A375 (cell line): Measurements from ENCODE around the gene CRABP2. TPM values are rescaled to one million over a fixed set of nuclear protein-coding genes. Genes with fewer than 3 reads are reported as not detected.

Source experiments
- total RNA-seq: library from RNA; depleted of rRNA; stranded (reverse); fragments of >200 nt; shearing (Covaris generic); gene quantifications from 2 replicates; pipeline ENCODE4 v1.2.3, GENCODE V29; 2014; rRNA removed

CRABP2 gene
- total RNA-seq, result 1.8 and 2.6 TPM in 2 replicates

GRCh38 chr1:156705321-156705917 lies at the start of gene CRABP2:
CRABP2 (minus strand) TSS chr1:156705583; CDS start chr1:156705446, 137 bp downstream.

GRCh38 chr1:156751451-156751756 lies 46.0 kb upstream of the CRABP2 start, which contains the start of gene HDGF:
HDGF (minus strand) TSS chr1:156751675; CDS start chr1:156751429, 246 bp downstream.

GRCh38 chr1:156740741-156741480 lies 35.5 kb upstream of the CRABP2 start, which contains the start of gene MRPL24:
MRPL24 (minus strand) TSS chr1:156741088; CDS start chr1:156738704, 2,384 bp downstream.

DNA sequence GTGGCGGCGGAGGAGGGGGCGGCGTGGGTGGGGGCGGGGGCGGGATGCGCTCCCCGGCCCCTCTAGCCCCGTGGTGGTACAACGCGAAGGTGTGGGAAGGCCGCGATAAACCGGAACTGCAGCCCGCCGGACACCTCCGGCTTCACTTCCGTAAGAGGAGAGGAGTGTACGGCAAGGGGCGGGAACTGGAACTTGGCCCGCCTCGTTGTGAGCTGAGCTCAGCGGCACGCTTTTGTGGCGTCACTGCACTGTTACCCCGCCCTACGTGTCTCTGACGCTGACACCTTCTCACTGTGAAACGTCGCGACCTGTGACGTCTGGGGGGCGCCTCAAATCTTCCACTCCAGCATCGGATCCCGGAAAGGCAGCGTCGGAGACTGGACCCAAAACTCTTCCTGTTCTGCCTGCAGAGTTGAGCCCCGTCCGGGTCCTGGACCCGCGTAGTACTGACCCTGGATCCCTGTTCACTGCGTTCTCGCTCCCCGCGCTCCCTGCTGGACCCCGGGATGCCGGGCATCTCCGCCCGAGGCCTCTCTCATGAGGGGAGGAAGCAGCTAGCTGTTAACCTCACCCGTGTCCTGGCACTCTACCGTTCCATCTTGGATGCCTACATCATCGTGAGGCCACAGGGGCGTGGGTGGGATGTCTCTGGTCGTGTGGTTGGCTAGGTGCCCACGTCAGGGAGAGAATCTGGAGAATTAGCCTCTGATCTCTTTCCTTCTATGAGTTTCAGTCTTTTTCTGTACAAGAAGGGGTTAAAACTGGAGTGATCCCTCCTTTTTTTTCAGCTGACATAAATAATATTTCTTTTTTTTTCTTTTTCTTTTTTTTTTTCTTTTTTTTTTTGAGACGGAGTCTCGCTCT lies 23.4 kb upstream of the CRABP2 start, which contains the start of gene ISG20L2:
Gene ISG20L2 (minus strand): TSS at position 168 of the 864 bp plus-strand sequence. CDS start 1,114 bp downstream, outside the sequence.

DNA sequence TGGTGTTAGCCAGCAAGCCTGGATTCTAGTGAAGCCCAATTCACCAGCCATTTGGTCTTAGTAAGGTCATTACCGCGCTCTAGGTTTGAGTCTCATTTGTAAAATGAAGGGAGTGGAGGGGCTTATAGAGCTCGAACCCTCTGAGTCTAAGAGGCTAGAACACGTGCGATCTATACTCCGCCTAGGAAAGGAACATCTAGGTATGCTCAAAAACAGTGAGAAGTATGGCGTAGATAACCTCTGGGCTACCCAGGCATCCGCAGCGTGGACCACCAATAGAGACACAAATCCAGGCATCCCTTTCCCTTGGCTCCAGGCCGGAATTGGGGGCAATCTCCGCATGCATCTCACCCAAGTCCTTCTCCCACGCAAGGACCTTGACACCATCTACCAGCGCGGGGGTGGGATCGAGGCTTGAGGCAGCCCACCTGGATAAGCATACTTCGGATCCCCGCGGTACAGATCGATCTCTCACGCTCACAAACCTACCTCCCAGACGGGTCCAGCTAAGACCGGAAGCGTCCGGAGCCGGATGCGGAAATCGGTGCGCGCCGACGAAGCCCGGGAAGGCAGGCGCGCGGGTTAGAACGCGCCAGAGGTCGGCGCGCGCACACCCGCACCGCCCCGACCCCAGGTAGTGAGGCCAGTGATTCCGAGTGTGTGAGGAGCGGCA lies 22.7 kb upstream of the CRABP2 start, which contains the start of gene METTL25B:
Gene METTL25B (plus strand): TSS at position 544 of the 673 bp plus-strand sequence. CDS start 636 bp downstream, outside the sequence.

DNA sequence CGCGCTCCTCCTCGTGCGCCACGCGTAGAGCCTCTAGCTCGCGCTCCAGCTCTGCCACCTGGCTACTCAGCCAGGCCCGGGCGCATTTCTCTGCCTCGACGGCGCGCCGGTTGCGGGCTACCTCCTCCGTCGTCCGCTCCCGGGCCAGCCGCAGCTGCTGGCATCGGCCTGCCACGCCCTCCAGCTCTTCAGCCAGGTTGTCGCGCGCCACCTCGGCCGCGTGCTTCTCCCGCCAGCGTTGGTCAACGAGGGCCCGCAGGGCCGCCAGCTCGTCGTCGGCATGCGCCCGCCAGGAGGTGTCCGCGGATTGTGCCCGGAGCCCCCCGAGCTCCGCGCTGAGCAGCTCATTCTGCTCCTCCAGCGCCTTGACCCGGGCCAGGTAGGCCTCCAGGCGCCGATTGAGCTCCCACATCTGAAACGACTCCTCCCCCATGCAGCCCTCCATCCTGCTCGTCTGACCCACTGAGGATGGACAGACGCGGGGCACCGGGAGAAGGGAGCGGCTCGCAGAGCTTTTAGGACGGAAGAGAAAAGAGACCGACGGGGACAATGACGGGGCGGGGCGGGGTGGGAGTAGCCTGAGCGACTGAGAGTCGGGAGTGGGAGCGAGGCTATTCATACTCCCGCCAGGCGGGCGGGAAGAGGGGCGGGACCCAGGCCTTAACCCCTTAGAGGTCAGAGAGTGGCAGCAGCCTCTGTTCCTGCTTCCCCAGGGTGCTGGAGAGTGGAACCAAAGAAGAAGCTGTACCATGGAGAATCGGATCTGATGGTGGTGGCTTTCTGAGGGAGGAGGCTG lies 28.4 kb downstream of the CRABP2 start, which contains the start of gene NES:
Gene NES (minus strand): TSS at position 588 of the 796 bp plus-strand sequence. CDS start 143 bp downstream, at position 445.

Other genes starting within 250 kb of the CRABP2 start
- 23.1 and 26.2 TPM in 2 replicates for gene MEF2D, start 204.8 kb downstream of the CRABP2 start, total RNA-seq
- gene IQGAP3, start 133.0 kb downstream of the CRABP2 start, total RNA-seq, result 99.3 and 101 TPM in 2 replicates
- gene TTC24, start 125.9 kb downstream of the CRABP2 start, total RNA-seq, result not detected in 2 replicates
- 215 and 218 TPM in 2 replicates for gene NAXE, start 113.8 kb downstream of the CRABP2 start, total RNA-seq
- gene GPATCH4, start 104.1 kb downstream of the CRABP2 start, total RNA-seq, result 101 and 103 TPM in 2 replicates
- gene HAPLN2, start 86.2 kb downstream of the CRABP2 start, total RNA-seq, result not detected in 2 replicates
- not detected in 2 replicates for gene BCAN, start 63.5 kb downstream of the CRABP2 start, total RNA-seq
- 47.5 and 50.1 TPM in 2 replicates for gene NES, start 28.2 kb downstream of the CRABP2 start, total RNA-seq
- 28.6 and 47.5 TPM in 2 replicates for gene METTL25B, start 22.9 kb upstream of the CRABP2 start, total RNA-seq
- 44.0 and 46.3 TPM in 2 replicates for gene ISG20L2, start 23.2 kb upstream of the CRABP2 start, total RNA-seq
- gene MRPL24, start 35.5 kb upstream of the CRABP2 start, total RNA-seq, result 263 and 271 TPM in 2 replicates
- 661 and 664 TPM in 2 replicates for gene HDGF, start 46.1 kb upstream of the CRABP2 start, total RNA-seq
- 71.5 and 86.6 TPM in 2 replicates for gene PRCC, start 62.0 kb upstream of the CRABP2 start, total RNA-seq
- gene SH2D2A, start 111.3 kb upstream of the CRABP2 start, total RNA-seq, result 1.0 and 1.8 TPM in 2 replicates
- gene INSRR, start 153.5 kb upstream of the CRABP2 start, total RNA-seq, result 0.05 TPM in 1 of 2 replicates, not detected in the other
- 0.91 and 1.1 TPM in 2 replicates for gene NTRK1, start 155.3 kb upstream of the CRABP2 start, total RNA-seq
- 0.49 and 1.7 TPM in 2 replicates for gene PEAR1, start 188.1 kb upstream of the CRABP2 start, total RNA-seq
- gene LRRC71, start 215.0 kb upstream of the CRABP2 start, total RNA-seq, result not detected in 2 replicates